ENCODE data around the gene FCN2.

- no peak for TF ChIP-seq CTCF (tag by site-specific recombination; IDR thresholded peaks at IDR 0.05)
- no peak for TF ChIP-seq ZNF654 (tag by site-specific recombination; IDR thresholded peaks at IDR 0.05; ENCODE audit: low read depth)
- TF ChIP-seq ZNF274 (IDR thresholded peaks at IDR 0.05; ENCODE audit: low read length) = no peak
- TF ChIP-seq ZNF274 (tag by site-specific recombination; IDR thresholded peaks at IDR 0.05; ENCODE audit: borderline replicate concordance) = no peak
- no peak for TF ChIP-seq ZNF302 (tag by site-specific recombination; IDR thresholded peaks at IDR 0.05; ENCODE audit: low read depth)
- TF ChIP-seq REST (tag by site-specific recombination; IDR thresholded peaks at IDR 0.05) = no peak
- TF ChIP-seq SALL2 (tag by site-specific recombination; IDR thresholded peaks at IDR 0.05; ENCODE audit: borderline replicate concordance) = no peak
Observed at GRCh38 chr9:134851020-134851419, 29.6 kb upstream of the FCN2 start.

Measured in HEK293 (cell line).